ENCODE measurements around the gene APOLD1. TPM values are rescaled to one million over a fixed set of nuclear protein-coding genes. Genes with fewer than 3 reads are reported as not detected.
A peak's percentile ranks its signal among the peaks of the same experiment; 100 is the strongest.
"Not testable (repeated sequence)": the region's sequence is repeated elsewhere in the genome, so short reads cannot be mapped to it uniquely, and the experiment has no call there.

APOLD1 gene, protein sequence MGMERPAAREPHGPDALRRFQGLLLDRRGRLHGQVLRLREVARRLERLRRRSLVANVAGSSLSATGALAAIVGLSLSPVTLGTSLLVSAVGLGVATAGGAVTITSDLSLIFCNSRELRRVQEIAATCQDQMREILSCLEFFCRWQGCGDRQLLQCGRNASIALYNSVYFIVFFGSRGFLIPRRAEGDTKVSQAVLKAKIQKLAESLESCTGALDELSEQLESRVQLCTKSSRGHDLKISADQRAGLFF
- polyA plus RNA-seq: 0.23 TPM

DNA sequence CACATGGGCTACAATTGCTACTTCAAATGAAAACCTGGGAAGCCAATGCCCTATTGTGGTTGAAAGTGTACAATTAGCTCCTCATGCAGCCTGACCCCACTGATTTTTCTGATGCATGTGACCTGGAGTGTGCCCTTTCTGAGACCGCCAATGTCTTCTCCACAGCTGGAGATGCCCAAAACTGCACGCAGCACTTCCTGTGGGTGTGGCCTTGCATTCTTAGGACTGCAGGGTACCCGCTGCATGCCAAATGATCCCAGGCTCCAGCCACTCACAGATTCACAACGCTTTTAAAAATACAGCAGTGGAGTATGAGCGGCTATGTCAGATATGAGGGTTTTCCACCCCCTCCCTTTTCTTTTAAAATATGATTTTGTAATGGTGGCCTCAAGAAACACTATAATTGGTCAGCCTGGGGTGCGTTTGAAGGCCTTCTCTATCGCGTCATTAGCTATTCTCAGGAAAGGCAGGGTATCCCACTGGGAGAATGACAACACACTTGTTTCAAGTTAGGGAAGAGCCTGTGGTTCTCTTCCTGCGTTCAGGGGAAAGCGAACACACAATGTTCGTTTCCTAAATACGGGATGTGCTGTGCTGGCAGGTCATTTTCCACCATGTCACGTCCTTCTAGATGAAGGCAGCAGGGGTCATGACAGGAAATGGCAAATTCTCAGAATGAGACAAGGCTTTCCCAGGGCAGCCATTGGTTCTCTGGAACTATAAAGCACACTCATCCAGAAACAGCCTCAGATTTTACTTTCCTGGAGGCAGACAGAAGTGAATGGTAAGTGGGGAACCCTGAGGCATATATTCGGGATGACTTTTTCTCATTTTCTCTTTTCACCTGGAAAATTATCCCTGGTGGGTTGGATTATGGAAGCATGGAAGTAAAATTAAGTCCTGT is at the start of gene APOLD1:
TSS of gene APOLD1 (plus strand) at position 749 of the 904 bp plus-strand sequence. CDS start at position 782, 33 bp downstream.
- Mint-ChIP-seq H3K9me3 (no peaks in the 10 kb centered on the region), H3K4me1 (peaks cover 10 to 14% (median 11%) of the 10 kb centered on the region in 3 donors), H3K4me3 (peak within 1 kb of the TSS; percentile 85 to 91 (median 90)), H3K27ac (peak within 1 kb of the TSS in 2 of 3 donors; percentile 45 to 53), H3K36me3 (peaks cover 3% of the 10 kb centered on the region), H3K27me3 (peaks cover 2% of the 10 kb centered on the region)

DNA sequence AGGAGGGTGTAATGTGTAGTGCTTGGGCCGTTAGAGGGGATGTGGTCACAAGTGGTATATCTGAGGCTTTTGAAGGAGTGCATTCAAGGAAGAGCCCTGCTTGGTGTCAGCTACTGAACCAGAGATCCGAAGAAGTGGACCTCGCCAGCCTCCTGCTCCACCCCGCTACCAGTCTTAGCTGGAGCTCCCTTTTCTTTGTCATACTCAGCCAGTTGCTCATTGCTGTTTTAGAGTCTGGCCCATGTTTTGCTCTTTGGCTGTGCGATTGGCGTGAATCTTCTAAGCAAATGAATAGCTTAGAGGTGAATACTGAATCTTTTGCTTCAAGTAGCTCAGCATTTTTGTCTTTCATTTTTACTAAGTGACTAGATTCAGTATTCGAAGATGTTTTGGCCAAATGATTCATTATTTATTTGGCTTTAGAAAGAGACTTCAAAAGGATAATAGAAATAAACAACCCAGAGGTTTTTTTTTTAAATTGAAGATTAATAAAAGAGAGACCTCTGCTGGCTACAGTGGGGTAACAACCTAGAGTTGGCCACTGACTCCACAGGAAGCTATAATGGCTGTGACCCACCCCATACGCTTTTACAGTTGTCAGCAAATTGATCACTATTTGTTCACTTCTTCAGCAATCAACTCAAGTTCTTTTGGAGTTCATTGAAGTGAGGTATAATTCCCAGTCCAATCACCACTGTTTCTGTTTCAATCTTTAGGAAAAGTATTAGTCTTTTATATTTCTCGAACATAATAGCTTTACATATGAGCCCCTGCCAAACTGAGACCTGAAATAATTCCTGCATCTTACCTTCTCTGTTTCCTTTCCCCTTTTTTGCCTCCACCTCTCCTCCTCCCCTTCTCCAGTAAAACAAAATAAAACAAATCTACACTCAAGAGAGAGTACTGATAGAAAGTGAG is 48.4 kb upstream of the APOLD1 start:
- H3K4me1 Mint-ChIP-seq: peaks cover 10 to 17% (median 15%) of the 10 kb centered on the region in 3 donors
- H3K9me3 Mint-ChIP-seq: no peaks in the 10 kb centered on the region
- no peaks in the 10 kb centered on the region for H3K36me3 Mint-ChIP-seq
- no peaks in the 10 kb centered on the region for H3K27me3 Mint-ChIP-seq
- peak overlapping the region; percentile 22 to 92 (median 43) for H3K4me3 Mint-ChIP-seq
- peak overlapping the region; percentile 19 to 97 (median 91) for H3K27ac Mint-ChIP-seq

DNA sequence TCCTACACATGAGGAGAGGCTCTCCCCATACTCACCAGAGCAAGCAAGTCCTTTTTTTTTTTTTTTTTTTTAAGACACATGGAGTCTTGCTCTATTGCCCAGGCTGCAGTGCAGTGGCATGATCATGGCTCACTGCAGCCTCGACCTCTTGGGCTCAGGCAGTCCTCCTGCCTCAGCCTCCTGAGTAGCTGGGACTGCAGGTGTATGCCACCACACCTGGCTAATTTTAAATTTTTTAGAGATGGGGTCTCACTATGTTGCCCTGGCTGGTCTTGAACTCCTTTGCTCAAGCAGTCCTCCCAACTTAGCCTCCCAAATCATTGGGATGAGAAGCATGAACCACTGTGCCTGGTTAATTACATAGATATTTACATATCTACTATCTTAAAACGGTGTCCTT is 47.3 kb upstream of the APOLD1 start:
- H3K27me3 Mint-ChIP-seq, H3K9me3 Mint-ChIP-seq, H3K27ac Mint-ChIP-seq, H3K4me3 Mint-ChIP-seq, H3K36me3 Mint-ChIP-seq: not testable (repeated sequence)
- H3K4me1 Mint-ChIP-seq: peaks cover 10 to 16% (median 15%) of the 10 kb centered on the region in 3 donors

DNA sequence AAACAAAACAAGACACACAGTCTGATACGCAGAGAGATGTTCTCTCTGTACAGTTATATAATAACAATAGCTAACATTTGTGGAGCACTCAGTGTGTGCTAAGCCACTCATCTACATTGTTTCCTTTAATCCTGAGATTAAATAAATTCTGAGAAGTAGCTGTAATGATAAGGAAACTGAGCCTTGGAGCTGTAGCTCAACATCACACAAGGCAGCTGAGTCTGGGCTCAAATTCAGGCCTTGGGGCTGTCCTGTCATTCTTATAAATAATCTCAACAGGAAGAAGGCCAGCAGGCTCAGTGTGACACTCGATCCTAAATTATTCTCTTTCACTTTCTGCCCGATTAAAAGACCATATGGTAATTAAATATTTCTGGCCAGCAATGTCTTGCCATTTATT is 43.8 kb upstream of the APOLD1 start:
- Mint-ChIP-seq H3K4me3 (no peak overlapping the region), H3K36me3 (no peaks in the 10 kb centered on the region), H3K27me3 (no peaks in the 10 kb centered on the region), H3K27ac (no peak overlapping the region), H3K9me3 (no peaks in the 10 kb centered on the region), H3K4me1 (peaks cover 7 to 8% (median 8%) of the 10 kb centered on the region in 3 donors)

DNA sequence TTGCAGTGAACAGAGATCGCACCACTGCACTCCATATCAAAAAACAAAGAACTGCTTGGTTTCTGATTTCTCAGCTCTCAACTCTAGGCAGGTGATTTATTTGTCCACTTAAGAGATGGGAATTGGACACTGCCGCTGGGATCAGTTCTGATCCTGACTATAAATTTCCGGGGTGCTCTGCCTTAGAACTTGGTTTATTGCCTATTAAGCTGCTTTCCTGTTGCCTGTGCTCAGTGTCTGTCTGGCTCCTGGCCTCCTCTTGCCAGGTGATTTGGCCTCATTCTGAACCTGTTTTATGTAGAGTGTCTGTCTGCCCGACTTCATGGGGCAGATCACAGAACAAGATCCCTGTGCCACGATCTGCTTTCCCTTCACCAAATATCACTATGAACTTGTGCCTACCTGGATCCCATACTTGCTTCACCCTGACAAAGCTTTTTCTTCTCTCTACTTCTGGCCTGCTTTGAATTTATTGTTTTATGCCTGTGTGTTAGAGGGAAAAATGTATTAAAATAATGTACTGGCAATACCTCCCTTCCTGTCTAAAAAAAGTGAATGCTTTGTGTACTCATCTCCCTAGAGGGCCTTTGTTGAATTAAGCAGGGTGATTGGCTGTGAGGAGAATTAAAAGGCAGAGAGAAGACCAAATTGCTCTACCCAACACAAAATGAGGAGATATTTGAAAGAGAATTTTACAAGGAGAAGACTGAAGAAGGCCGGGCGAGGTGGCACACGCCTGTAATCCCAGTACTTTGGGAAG is 40.7 kb upstream of the APOLD1 start:
- H3K9me3 Mint-ChIP-seq: no peaks in the 10 kb centered on the region

DNA sequence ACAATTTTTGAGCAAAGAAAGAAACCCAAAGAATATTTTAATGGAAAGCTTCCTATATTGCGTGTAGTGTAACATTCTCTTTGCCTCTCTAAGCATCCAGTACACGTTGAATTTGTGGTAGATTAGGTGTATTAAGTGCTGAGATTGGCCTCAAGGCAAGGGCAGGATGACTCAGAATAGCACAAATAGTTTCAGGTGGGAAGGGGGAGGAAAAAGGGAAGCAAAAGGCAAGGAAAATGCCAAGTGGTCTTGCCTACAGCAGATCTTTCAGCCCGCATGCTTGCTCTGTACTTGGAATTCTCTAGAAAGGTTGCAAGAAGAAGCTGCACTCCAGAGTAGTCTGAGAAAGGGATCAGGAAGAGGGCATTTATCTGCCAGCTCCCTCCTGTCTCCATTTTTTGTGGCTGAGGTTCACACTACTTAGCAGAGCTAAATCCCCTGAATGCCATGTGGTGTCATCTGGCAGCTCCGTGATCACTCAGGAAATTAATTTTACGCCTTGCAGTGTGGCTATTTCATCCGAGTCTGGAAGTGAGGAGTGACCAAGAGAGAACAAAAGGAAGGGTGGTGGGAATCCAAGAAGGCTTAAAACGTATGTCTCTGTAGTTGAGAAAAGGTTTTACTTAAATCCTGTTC is 39.8 kb upstream of the APOLD1 start:
- H3K4me3 Mint-ChIP-seq: no peak overlapping the region

More for the DNA sequence above, 40.7 kb upstream of the APOLD1 start:
- H3K4me1 Mint-ChIP-seq: peaks cover 0 to 4% (median 0%) of the 10 kb centered on the region in 3 donors
- no peaks in the 10 kb centered on the region for H3K36me3 Mint-ChIP-seq
- no peak overlapping the region for H3K4me3 Mint-ChIP-seq
- no peaks in the 10 kb centered on the region for H3K27me3 Mint-ChIP-seq
- H3K27ac Mint-ChIP-seq: no peak overlapping the region

DNA sequence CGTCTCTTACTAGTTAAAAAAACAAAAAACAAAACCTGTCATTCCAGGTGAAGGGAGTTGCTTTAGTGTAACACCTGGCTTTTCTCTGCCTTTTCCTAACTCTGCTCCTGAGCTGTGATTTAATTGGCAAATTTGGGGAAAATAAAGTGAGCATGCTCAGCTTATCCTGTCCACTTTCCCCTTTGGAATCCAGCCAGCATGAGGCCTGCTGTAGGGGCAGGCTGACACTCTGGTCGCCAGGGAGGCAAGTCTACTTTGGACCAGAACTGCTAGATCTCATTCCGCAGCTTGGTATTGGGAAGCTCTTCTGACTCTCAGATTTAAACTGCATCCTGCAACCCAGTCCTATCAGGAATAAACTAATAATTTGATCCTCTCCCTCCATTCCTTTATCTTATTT is 38.2 kb upstream of the APOLD1 start:
- no peaks in the 10 kb centered on the region for H3K9me3 Mint-ChIP-seq
- peaks cover 0 to 4% (median 0%) of the 10 kb centered on the region in 3 donors for H3K4me1 Mint-ChIP-seq
- H3K27ac Mint-ChIP-seq: no peak overlapping the region
- no peak overlapping the region for H3K4me3 Mint-ChIP-seq
- peaks cover 5% of the 10 kb centered on the region for H3K36me3 Mint-ChIP-seq
- H3K27me3 Mint-ChIP-seq: no peaks in the 10 kb centered on the region

More for the DNA sequence above, 39.8 kb upstream of the APOLD1 start:
- Mint-ChIP-seq H3K27me3 (no peaks in the 10 kb centered on the region), H3K4me1 (peaks cover 0 to 4% (median 0%) of the 10 kb centered on the region in 3 donors), H3K27ac (peak overlapping the region in 1 of 3 donors; percentile 71), H3K9me3 (no peaks in the 10 kb centered on the region), H3K36me3 (no peaks in the 10 kb centered on the region)

DNA sequence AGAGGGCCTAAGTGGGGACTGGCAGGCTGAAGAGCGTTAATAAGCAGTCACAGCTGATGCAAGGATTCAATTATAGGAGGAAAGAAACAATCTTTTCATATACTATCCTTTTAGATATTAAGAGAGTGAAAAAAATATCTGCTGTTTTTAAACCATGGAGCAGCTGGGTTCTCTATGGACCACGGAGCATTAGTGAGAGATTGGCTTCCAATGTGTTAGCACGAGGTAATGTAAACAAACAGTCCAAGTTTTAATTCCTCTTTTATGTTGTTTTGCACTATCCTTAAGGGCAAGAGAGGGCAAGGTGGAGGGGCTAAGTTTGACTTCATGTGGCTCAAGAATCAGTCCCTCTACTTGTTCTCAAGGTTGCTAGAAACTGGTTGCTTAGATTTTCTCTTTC is 37.4 kb upstream of the APOLD1 start:
- Mint-ChIP-seq H3K4me3 (no peak overlapping the region), H3K27ac (no peak overlapping the region), H3K4me1 (peaks cover 0 to 4% (median 0%) of the 10 kb centered on the region in 3 donors), H3K27me3 (no peaks in the 10 kb centered on the region), H3K9me3 (no peaks in the 10 kb centered on the region), H3K36me3 (peaks cover 5% of the 10 kb centered on the region)

DNA sequence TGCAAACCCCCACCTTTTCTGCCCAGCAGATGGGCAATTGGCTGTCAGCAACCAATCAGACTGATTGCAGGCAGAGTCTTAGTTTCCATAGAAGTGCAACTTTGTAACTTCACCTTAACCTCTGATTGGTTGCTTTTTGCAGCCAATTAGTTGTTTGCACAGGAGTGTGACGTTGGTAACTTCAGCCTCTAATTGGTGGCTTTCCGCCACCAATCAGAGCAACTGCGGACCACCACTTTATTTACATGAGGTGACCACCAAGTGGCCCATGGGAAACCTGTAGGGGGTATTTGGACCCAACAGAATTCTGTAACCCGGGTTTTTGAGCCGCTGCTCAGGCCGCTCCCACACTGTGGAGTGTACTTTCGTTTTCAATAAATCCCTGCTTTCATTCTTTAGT is 36.0 kb upstream of the APOLD1 start:
- H3K27me3 Mint-ChIP-seq: no peaks in the 10 kb centered on the region
- H3K36me3 Mint-ChIP-seq: peaks cover 5% of the 10 kb centered on the region
- peak overlapping the region in 1 of 4 donors; percentile 44 for H3K4me3 Mint-ChIP-seq
- H3K9me3 Mint-ChIP-seq: no peaks in the 10 kb centered on the region
- H3K27ac Mint-ChIP-seq: no peak overlapping the region
- peaks cover 0 to 4% (median 0%) of the 10 kb centered on the region in 3 donors for H3K4me1 Mint-ChIP-seq

DNA sequence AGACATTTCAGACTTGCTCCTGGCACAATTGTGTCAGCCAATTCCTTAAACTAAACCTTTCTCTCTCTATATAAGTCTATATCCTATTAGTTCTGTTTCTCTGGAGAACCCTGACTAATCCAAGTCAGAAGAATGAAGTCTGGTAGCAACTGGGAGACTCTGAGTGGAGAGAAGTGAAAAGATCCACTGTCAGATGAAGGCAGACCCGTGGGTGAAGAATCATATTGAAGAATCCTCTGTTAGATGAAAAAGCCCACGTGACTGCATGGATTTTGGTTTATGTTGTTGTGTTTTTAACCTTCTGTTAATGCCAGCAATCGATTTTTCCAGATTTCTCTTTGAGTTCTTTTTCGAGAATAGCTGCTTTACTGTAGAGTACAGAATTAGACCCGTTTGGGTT is 29.5 kb upstream of the APOLD1 start:
- Mint-ChIP-seq H3K27me3 (no peaks in the 10 kb centered on the region), H3K36me3 (peaks cover 5% of the 10 kb centered on the region), H3K27ac (no peak overlapping the region), H3K4me1 (no peaks in the 10 kb centered on the region), H3K4me3 (no peak overlapping the region), H3K9me3 (no peaks in the 10 kb centered on the region)

DNA sequence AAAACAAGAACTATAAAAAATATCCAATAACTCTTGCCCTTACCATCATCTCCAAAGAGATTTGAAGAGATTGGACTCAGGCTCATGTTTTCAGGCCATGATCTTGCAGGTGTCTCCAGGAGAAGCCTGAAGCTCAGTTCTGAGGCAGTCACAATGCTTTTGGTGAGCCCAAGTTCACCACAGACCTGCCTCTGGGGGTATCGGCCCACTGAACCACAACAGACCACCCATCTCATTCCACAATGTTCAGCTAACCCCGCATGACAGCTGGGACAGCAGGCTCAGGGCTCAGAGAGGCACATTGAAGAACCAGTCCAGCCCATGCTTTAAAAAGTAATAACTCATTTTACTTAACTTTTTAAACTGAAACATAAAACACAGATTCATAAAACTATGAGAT is 28.3 kb upstream of the APOLD1 start:
- Mint-ChIP-seq H3K27ac (no peak overlapping the region), H3K4me3 (no peak overlapping the region), H3K27me3 (no peaks in the 10 kb centered on the region), H3K4me1 (peaks cover 0 to 2% (median 0%) of the 10 kb centered on the region in 3 donors), H3K36me3 (no peaks in the 10 kb centered on the region), H3K9me3 (no peaks in the 10 kb centered on the region)

DNA sequence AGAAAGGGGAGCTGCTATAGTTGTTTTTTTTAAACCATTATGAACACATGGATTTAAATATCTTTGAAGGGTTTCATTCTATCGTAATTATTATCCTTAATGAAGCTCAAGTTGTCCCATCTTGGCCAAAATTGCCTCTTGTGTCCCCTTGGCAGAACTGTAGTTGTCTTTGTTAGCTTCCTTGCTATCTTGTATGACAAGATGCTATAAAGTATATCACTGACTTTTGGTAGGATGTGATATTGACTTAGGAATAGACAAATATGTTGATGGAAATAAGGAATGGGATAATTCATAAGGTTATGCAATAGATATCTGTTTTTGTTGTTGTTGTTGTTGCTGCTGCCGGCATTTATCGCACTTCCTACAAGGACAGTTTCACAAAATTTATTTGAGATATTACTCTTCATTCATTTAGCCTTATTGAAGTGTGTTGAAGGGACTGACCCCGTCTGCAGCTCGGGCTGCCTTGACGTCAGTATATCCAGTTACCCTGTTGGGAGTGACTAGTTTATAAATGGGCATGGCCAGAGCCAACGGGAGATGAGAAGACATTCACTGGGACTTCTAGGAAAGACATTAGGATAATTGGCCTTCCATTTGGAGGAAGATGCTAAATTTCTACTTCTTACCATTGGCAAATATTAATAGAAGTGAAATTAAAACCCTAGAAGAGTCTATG is 26.1 kb upstream of the APOLD1 start:
- H3K36me3 Mint-ChIP-seq: no peaks in the 10 kb centered on the region
- H3K27ac Mint-ChIP-seq: no peak overlapping the region
- no peaks in the 10 kb centered on the region for H3K27me3 Mint-ChIP-seq
- H3K4me3 Mint-ChIP-seq: no peak overlapping the region
- H3K4me1 Mint-ChIP-seq: peaks cover 0 to 2% (median 0%) of the 10 kb centered on the region in 3 donors
- no peaks in the 10 kb centered on the region for H3K9me3 Mint-ChIP-seq

DNA sequence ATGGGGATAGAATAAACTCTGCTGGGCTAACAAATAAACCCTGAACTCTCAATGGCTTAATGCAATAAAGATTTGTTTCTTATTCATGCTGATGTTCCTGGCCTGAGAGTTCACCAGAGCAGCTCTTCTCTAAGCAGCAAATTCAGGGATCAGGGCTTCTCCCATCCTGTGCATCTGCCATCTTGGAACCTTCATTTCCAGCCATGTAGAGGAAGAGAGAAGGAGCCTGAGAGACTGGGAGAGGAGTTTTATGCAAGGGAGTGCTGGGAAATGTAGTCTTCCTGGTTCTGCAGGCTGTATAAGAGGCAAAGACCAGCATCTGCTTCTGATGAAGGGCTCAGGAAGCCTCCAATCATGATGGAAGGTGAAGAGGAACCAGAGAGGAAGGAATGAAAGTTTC is 20.6 kb upstream of the APOLD1 start:
- no peak overlapping the region for H3K4me3 Mint-ChIP-seq
- peaks cover 0 to 2% (median 0%) of the 10 kb centered on the region in 3 donors for H3K4me1 Mint-ChIP-seq
- H3K36me3 Mint-ChIP-seq: peaks cover 4% of the 10 kb centered on the region
- no peaks in the 10 kb centered on the region for H3K27me3 Mint-ChIP-seq
- no peak overlapping the region for H3K27ac Mint-ChIP-seq
- H3K9me3 Mint-ChIP-seq: peaks cover under 1 to 2% (median 1%) of the 10 kb centered on the region in 3 donors
